HepG2 (cell line): ENCODE results near the gene DLL4. TPM values are rescaled to one million over a fixed set of nuclear protein-coding genes. Genes with fewer than 3 reads are reported as not detected.
A peak's percentile ranks its signal among the peaks of the same experiment; 100 is the strongest.

Experiments used
- ATAC-seq: fragments of 200-7000 bp; cut with Tn5 transposase; 3 replicates; pipeline ENCODE4 v1.9.1; 2020; ENCODE audit warnings: mild to moderate bottlenecking, moderate library complexity
- BruUV-seq: library from RNA; stranded (reverse); fragments of 400-500 nt; replicated peaks from 2 replicates; lab custom pipeline; 2021; lab: Mats Ljungman, UMichigan
- CTCF ChIA-PET: fragments of 300-600 bp; formaldehyde crosslinking; extraction: SDS; loops from one replicate; lab custom pipeline; 2021; ENCODE audit warnings: low total read pairs, inconsistent platforms, low intra/inter-chr PET ratio; lab: Yijun Ruan, JAX
- POLR2A ChIA-PET: fragments of 350-600 bp; sonication (Branson Sonifier 250); formaldehyde crosslinking; loops from one replicate; lab custom pipeline; 2020; ENCODE audit warnings: antibody characterized with exemption, inconsistent platforms; lab: Yijun Ruan, JAX
- DNase-seq: peaks from one replicate; pipeline ENCODE4 v3.0.0-alpha.2; 2015; ENCODE audit warnings: low spot score
- FAIRE-seq: peaks from 3 replicates; lab custom pipeline; 2011; peaks lifted over from hg19 to GRCh38; lab: Jason Lieb, UNC
- H2AFZ ChIP-seq: one replicate; pipeline ENCODE4 v1.6.1; 2011; ENCODE audit warnings: low read length, inconsistent platforms
- H3K27ac ChIP-seq: fragments of 300-600 bp; 3 replicates; pipeline ENCODE4 v1.8.0; 2011; ENCODE audit warnings: mixed run types, mild to moderate bottlenecking, mixed read lengths, low read length, inconsistent platforms; ENCODE audit not compliant: insufficient read depth; ENCODE audit errors: extremely low read length
- H3K27me3 ChIP-seq, 2 experiments: fragments of 200-600 bp in 1 of 2; 2 replicates in 1 of 2; 3 replicates in 1 of 2; pipeline versions ENCODE4 v1.6.0 to v1.8.0; 2011; ENCODE audit warnings: low read length in 2 of 2, mild to moderate bottlenecking in 2 of 2, moderate library complexity in 2 of 2, inconsistent platforms in 1 of 2; ENCODE audit not compliant: insufficient read depth in 2 of 2, control insufficient read depth in 1 of 2
- H3K36me3 ChIP-seq, 2 experiments: fragments of 200-600 bp in 1 of 2; replicated peaks in 1 of 2; 2 replicates in 1 of 2; 3 replicates in 1 of 2; pipeline versions ENCODE4 v1.5.1 to v1.8.0; 2011; ENCODE audit warnings: low read length in 2 of 2, inconsistent platforms in 1 of 2; ENCODE audit not compliant: insufficient read depth in 2 of 2, control insufficient read depth in 1 of 2
- H3K4me1 ChIP-seq: 2 replicates; pipeline ENCODE4 v1.5.1; 2012; ENCODE audit warnings: low read length, inconsistent platforms; ENCODE audit not compliant: insufficient read depth
- H3K4me2 ChIP-seq: 2 replicates; pipeline ENCODE4 v1.6.0; 2011; ENCODE audit warnings: low read depth, low read length, inconsistent platforms
- H3K4me3 ChIP-seq, 3 experiments: fragments of 200-600 bp in 1 of 3; sonication (generic), shearing (Covaris generic) in 1 of 3; replicated peaks in 1 of 3; 2 replicates each; pipeline ENCODE4 v1.5.1; 2011 to 2016; ENCODE audit warnings: low read length in 3 of 3, inconsistent platforms in 2 of 3, low read depth in 2 of 3, mild to moderate bottlenecking in 2 of 3, control low read depth in 1 of 3, mixed read lengths in 1 of 3; ENCODE audit not compliant: insufficient read depth in 1 of 3
- H3K79me2 ChIP-seq: one replicate; pipeline ENCODE4 v1.6.1; 2011; ENCODE audit warnings: low read length, inconsistent platforms; ENCODE audit not compliant: insufficient read depth
- H3K9ac ChIP-seq: 2 replicates; pipeline ENCODE4 v1.6.0; 2011; ENCODE audit warnings: mild to moderate bottlenecking, low read depth, low read length, inconsistent platforms; ENCODE audit not compliant: insufficient read depth
- H3K9me3 ChIP-seq: 2 replicates; pipeline ENCODE4 v1.5.1; 2012; ENCODE audit warnings: mild to moderate bottlenecking, low read length
- H4K20me1 ChIP-seq: 2 replicates; pipeline ENCODE4 v1.6.0; 2011; ENCODE audit warnings: inconsistent platforms, mild to moderate bottlenecking, low read length, moderate library complexity; ENCODE audit not compliant: insufficient read depth
- EZH2 ChIP-seq: conservative IDR thresholded peaks from 2 replicates; pipeline ENCODE4 v1.6.1; 2012; ENCODE audit warnings: mild to moderate bottlenecking, low read depth, low read length, moderate library complexity
- MAFF ChIP-seq: IDR thresholded peaks from 2 replicates; pipeline ENCODE4 v1.6.1; 2011; ENCODE audit warnings: low read depth, low read length, improper control_type of control experiment
- MAFK ChIP-seq, 2 experiments: IDR thresholded peaks in 1 of 2; conservative IDR thresholded peaks in 1 of 2; 2 replicates each; pipeline ENCODE4 v1.6.1; 2011; ENCODE audit warnings: improper control_type of control experiment in 2 of 2, low read length in 2 of 2
- MAX ChIP-seq: IDR thresholded peaks from 2 replicates; pipeline ENCODE4 v1.6.1; 2012; ENCODE audit warnings: inconsistent platforms
- SIN3A ChIP-seq: IDR thresholded peaks from 2 replicates; pipeline ENCODE4 v1.6.1; 2011; ENCODE audit warnings: low read depth, mild to moderate bottlenecking, control low read depth, low read length, borderline replicate concordance
- ZFP62 ChIP-seq: sonication (generic); formaldehyde crosslinking; IDR thresholded peaks from 2 replicates; pipeline ENCODE4 v1.4.0; 2020; ENCODE audit warnings: missing genetic modification reagents
- ZNF274 ChIP-seq: sonication (generic); formaldehyde crosslinking; IDR thresholded peaks from 2 replicates; pipeline ENCODE4 v1.5.1; 2020; ENCODE audit warnings: mild to moderate bottlenecking, missing genetic modification reagents
- ZNF367 ChIP-seq: sonication (generic); formaldehyde crosslinking; IDR thresholded peaks from 2 replicates; pipeline ENCODE4 v1.4.0; 2020; ENCODE audit warnings: missing genetic modification reagents, borderline replicate concordance
- WGBS: methylation state at CpG from one replicate; pipeline ENCODE4 v1.1.6; 2017; ENCODE audit warnings: low lambda C conversion rate; 5-methylcytosine and 5-hydroxymethylcytosine counted together
- in situ Hi-C: cut with HindIII; loops from 2 replicates; pipeline ENCODE4 v1.10.0; 2017; ENCODE audit warnings: low pct_unique_long_range_greater_than_20kb; ENCODE audit not compliant: extremely low pct_ligation_motif_present
- intact Hi-C: fragments of 100-400 bp; cut with micrococcal nuclease; formaldehyde crosslinking; loops from one replicate; pipeline ENCODE4 v1.10.0; 2022; ENCODE audit not compliant: unreplicated experiment
- polyA plus RNA-seq, 8 experiments: library from polyadenylated mRNA; depleted of rRNA in 3 of 8; stranded (reverse) in 7 of 8; unstranded in 1 of 8; fragments of >200 nt; fragmentation: Illumina TruSeq in 4 of 8; extraction: Trizol in 4 of 8; gene quantifications; 2 replicates each; pipeline versions ENCODE4 v1.2.1 to v1.2.3, GENCODE V29; 2011 to 2016; ENCODE audit warnings: low read depth in 4 of 8, missing spikeins in 1 of 8, mixed read lengths in 1 of 8; ENCODE audit not compliant: insufficient read depth in 1 of 8
- small RNA-seq, 3 experiments: library from RNA; depleted of rRNA; stranded (forward); fragments of <200 nt; gene quantifications; one replicate each; pipeline ENCODE3, GENCODE V24; 2012; ENCODE audit warnings: low read depth in 2 of 3, low replicate concordance in 1 of 3; ENCODE audit not compliant: insufficient read length in 3 of 3, insufficient read depth in 2 of 3
- total RNA-seq, 5 experiments: library from RNA; depleted of rRNA; stranded (reverse); fragments of >200 nt; fragmentation: Illumina TruSeq; extraction: Trizol; gene quantifications; 2 replicates each; pipeline ENCODE4 v1.2.3, GENCODE V29; 2016; ENCODE audit warnings: low read depth in 1 of 5

DLL4 gene
- total and polyA plus RNA-seq, 2 of the 13 experiments (the other 11 are each of a cell fraction or from before 2014, with no cell fraction given) = 0.20 to 0.25 TPM

- H3K9ac ChIP-seq = no peak overlapping the region
- ChIA-PET CTCF (no interaction called here), POLR2A (no interaction called here)
- no peak for FAIRE-seq
- ATAC-seq = no peak
- no peak overlapping the region for H3K27ac ChIP-seq
- in situ Hi-C loops = no loop called here
- no peak for DNase-seq
- no peaks in the 10 kb centered on the region for H4K20me1 ChIP-seq
- no peaks in the 10 kb centered on the region for H3K4me1 ChIP-seq
- intact Hi-C loops = no loop called here
- TF ChIP-seq MAFK (conservative IDR thresholded peaks at IDR 0.05 in 1 of 2, IDR thresholded peaks at IDR 0.05 in 1 of 2; ENCODE audit: low read length in 2 of 2) = peak; percentile 41 to 59; a peak in 3 of 4 replicates
- TF ChIP-seq SIN3A = no peak
- TF ChIP-seq EZH2 = no peak
- peak; percentile 44; the same call in 1 of the 2 replicates for TF ChIP-seq MAFF
- no peak for TF ChIP-seq MAX
- TF ChIP-seq ZFP62 (CRISPR knock-in tag) = no peak
- no peak for TF ChIP-seq ZNF367 (CRISPR knock-in tag)
- no peak for TF ChIP-seq ZNF274 (CRISPR knock-in tag)
- no peak overlapping the region for H3K4me3 ChIP-seq
- WGBS = 97% methylated on average over 4 of the region's 4 CpGs
- H3K4me2 ChIP-seq = no peak overlapping the region
- H3K36me3 ChIP-seq = peaks cover 30 to 61% of the 10 kb centered on the region in 2 experiments
- no TSS peak for BruUV-seq
- no peaks in the 10 kb centered on the region for H3K79me2 ChIP-seq
- H3K27me3 ChIP-seq = no peaks in the 10 kb centered on the region
- no peaks in the 10 kb centered on the region for H3K9me3 ChIP-seq
- H2AFZ ChIP-seq = no peak overlapping the region
Measured at GRCh38 chr15:40988156-40988555, 59.0 kb downstream of the DLL4 start.

Small RNAs within 50 kb of the gene (small RNA-seq; reads per million reads assigned to genes)
- gene ISCA1P4 = 0 reads per million in 3 experiments

Other genes with a start within 250 kb of the DLL4 start
- gene RAD51, start 234.2 kb upstream of the DLL4 start, total RNA-seq (2016; rRNA removed; fragmentation: Illumina TruSeq; extraction: Trizol) = 12.8 and 20.6 TPM in 2 replicates
- gene RAD51, start 234.2 kb upstream of the DLL4 start, polyA plus RNA-seq (2011; rRNA removed) = 6.2 and 8.5 TPM in 2 replicates
- 10.5 and 19.5 TPM in 2 replicates for gene RMDN3, start 174.1 kb upstream of the DLL4 start, total RNA-seq (2016; rRNA removed; fragmentation: Illumina TruSeq; extraction: Trizol)
- gene RMDN3, start 174.1 kb upstream of the DLL4 start, polyA plus RNA-seq (2011; rRNA removed) = 16.8 and 18.2 TPM in 2 replicates
- 92.4 and 93.1 TPM in 2 replicates for gene GCHFR, start 165.3 kb upstream of the DLL4 start, total RNA-seq (2016; rRNA removed; fragmentation: Illumina TruSeq; extraction: Trizol)
- gene GCHFR, start 165.3 kb upstream of the DLL4 start, polyA plus RNA-seq (2011; rRNA removed) = 51.5 and 55.8 TPM in 2 replicates
- 0.34 and 0.51 TPM in 2 replicates for gene C15orf62, start 159.4 kb upstream of the DLL4 start, total RNA-seq (2016; rRNA removed; fragmentation: Illumina TruSeq; extraction: Trizol)
- gene C15orf62, start 159.4 kb upstream of the DLL4 start, polyA plus RNA-seq (2011; rRNA removed) = 1.0 and 1.1 TPM in 2 replicates
- 19.2 and 23.3 TPM in 2 replicates for gene ZFYVE19, start 122.3 kb upstream of the DLL4 start, total RNA-seq (2016; rRNA removed; fragmentation: Illumina TruSeq; extraction: Trizol)
- gene ZFYVE19, start 122.3 kb upstream of the DLL4 start, polyA plus RNA-seq (2011; rRNA removed) = 44.0 and 55.3 TPM in 2 replicates
- 26.5 and 30.2 TPM in 2 replicates for gene DNAJC17, start 121.9 kb upstream of the DLL4 start, total RNA-seq (2016; rRNA removed; fragmentation: Illumina TruSeq; extraction: Trizol)
- gene DNAJC17, start 121.9 kb upstream of the DLL4 start, polyA plus RNA-seq (2011; rRNA removed) = 22.2 and 23.0 TPM in 2 replicates
- 0.49 and 0.53 TPM in 2 replicates for gene PPP1R14D, start 100.6 kb upstream of the DLL4 start, total RNA-seq (2016; rRNA removed; fragmentation: Illumina TruSeq; extraction: Trizol)
- 0.47 and 0.55 TPM in 2 replicates for gene PPP1R14D, start 100.6 kb upstream of the DLL4 start, polyA plus RNA-seq (2011; rRNA removed)
- gene SPINT1, start 85.3 kb upstream of the DLL4 start, total RNA-seq (2016; rRNA removed; fragmentation: Illumina TruSeq; extraction: Trizol) = 0.45 and 0.49 TPM in 2 replicates
- 2.5 and 2.8 TPM in 2 replicates for gene SPINT1, start 85.3 kb upstream of the DLL4 start, polyA plus RNA-seq (2011; rRNA removed)
- 0.15 and 0.18 TPM in 2 replicates for gene RHOV, start 55.1 kb upstream of the DLL4 start, total RNA-seq (2016; rRNA removed; fragmentation: Illumina TruSeq; extraction: Trizol)
- gene RHOV, start 55.1 kb upstream of the DLL4 start, polyA plus RNA-seq (2011; rRNA removed) = 0.07 and 0.17 TPM in 2 replicates
- 15.8 and 17.0 TPM in 2 replicates for gene VPS18, start 34.9 kb upstream of the DLL4 start, total RNA-seq (2016; rRNA removed; fragmentation: Illumina TruSeq; extraction: Trizol)
- gene VPS18, start 34.9 kb upstream of the DLL4 start, polyA plus RNA-seq (2011; rRNA removed) = 5.8 and 7.4 TPM in 2 replicates
- gene CHAC1, start 24.1 kb downstream of the DLL4 start, total RNA-seq (2016; rRNA removed; fragmentation: Illumina TruSeq; extraction: Trizol) = not detected in 2 replicates
- gene CHAC1, start 24.1 kb downstream of the DLL4 start, polyA plus RNA-seq (2011; rRNA removed) = 0.44 and 0.46 TPM in 2 replicates
- gene INO80, start 186.9 kb downstream of the DLL4 start, total RNA-seq (2016; rRNA removed; fragmentation: Illumina TruSeq; extraction: Trizol) = 14.8 and 18.5 TPM in 2 replicates
- 3.6 and 4.9 TPM in 2 replicates for gene INO80, start 186.9 kb downstream of the DLL4 start, polyA plus RNA-seq (2011; rRNA removed)